ENCODE results near the gene BPIFA1. TPM values are rescaled to one million over a fixed set of nuclear protein-coding genes. Genes with fewer than 3 reads are reported as not detected.

The BPIFA1 gene
- total and polyA plus RNA-seq, 9 of the 15 experiments (the other 6 are each of a cell fraction or from before 2014, with no cell fraction given), result not detected

- ATAC-seq, result peak; percentile 37; the same call in 2 of the 3 replicates
- intact Hi-C loops (cut with micrococcal nuclease), result loop anchor here (10.0 kb wide), 1 partner anchor 57 kb away; the partner anchor contains the start of gene BPIFA1
- H3K9ac ChIP-seq (ENCODE audit: insufficient read depth in 1 of 2, low read depth in 2 of 2, low read length in 2 of 2), result no peak overlapping the region
Observed at GRCh38 chr20:33291416-33291815, 55.6 kb downstream of the BPIFA1 start.

More at GRCh38 chr20:33291416-33291815, 55.6 kb downstream of the BPIFA1 start:
- in situ Hi-C loops (cut with MboI), result loop anchor here (10.0 kb wide), 1 partner anchor 197 kb away; no protein-coding TSS in a partner anchor
- DNase-seq (ENCODE audit: extremely low read depth in 1 of 4, low spot score in 3 of 4) (no peak), FAIRE-seq (no peak)
- BruUV-seq (replicated peaks), result no TSS peak
- Histone ChIP-seq H3K36me3 (ENCODE audit: control insufficient read depth, insufficient read depth, low read length) (no peaks in the 10 kb centered on the region), H3K4me1 (replicated peaks in 1 of 2; ENCODE audit: control insufficient read depth in 2 of 2, insufficient read depth in 2 of 2, low read length in 2 of 2) (no peaks in the 10 kb centered on the region), H3K4me2 (ENCODE audit: insufficient read depth, low read length) (no peak overlapping the region), H3K9me3 (replicated peaks; ENCODE audit: control insufficient read depth, insufficient read depth, low read depth, low read length) (no peaks in the 10 kb centered on the region), H4K20me1 (replicated peaks; ENCODE audit: control insufficient read depth, insufficient read depth, low read length) (peaks cover 5% of the 10 kb centered on the region; the same call in 1 of the 2 replicates), H3K79me2 (ENCODE audit: control insufficient read depth, insufficient read depth, low read length) (no peaks in the 10 kb centered on the region), H3K4me3 (no peak overlapping the region), H3K27me3 (ENCODE audit: control insufficient read depth in 2 of 2, insufficient read depth in 2 of 2, low read length in 2 of 2) (peaks cover 16 to 48% of the 10 kb centered on the region in 2 experiments; a peak in 4 of 5 replicates), H2AFZ (ENCODE audit: low read depth, low read length) (no peak overlapping the region), H3K27ac (ENCODE audit: extremely low read depth, low read depth, low read length) (no peak overlapping the region), H3K9me1 (ENCODE audit: control insufficient read depth, insufficient read depth, low read length) (no peaks in the 10 kb centered on the region)
- ChIA-PET POLR2A (no interaction called here), CTCF (ENCODE audit: low intra/inter-chr PET ratio) (interaction anchor here (0.7 to 1.8 kb wide), 3 partner anchors 29 to 389 kb away, joined by 3 to 10 read pairs (median 4); no protein-coding TSS in a partner anchor)
- TF ChIP-seq, protein P1, sequence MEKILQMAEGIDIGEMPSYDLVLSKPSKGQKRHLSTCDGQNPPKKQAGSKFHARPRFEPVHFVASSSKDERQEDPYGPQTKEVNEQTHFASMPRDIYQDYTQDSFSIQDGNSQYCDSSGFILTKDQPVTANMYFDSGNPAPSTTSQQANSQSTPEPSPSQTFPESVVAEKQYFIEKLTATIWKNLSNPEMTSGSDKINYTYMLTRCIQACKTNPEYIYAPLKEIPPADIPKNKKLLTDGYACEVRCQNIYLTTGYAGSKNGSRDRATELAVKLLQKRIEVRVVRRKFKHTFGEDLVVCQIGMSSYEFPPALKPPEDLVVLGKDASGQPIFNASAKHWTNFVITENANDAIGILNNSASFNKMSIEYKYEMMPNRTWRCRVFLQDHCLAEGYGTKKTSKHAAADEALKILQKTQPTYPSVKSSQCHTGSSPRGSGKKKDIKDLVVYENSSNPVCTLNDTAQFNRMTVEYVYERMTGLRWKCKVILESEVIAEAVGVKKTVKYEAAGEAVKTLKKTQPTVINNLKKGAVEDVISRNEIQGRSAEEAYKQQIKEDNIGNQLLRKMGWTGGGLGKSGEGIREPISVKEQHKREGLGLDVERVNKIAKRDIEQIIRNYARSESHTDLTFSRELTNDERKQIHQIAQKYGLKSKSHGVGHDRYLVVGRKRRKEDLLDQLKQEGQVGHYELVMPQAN (IDR thresholded peaks at IDR 0.05; ENCODE audit: borderline replicate concordance), result no peak
- TF ChIP-seq SMARCE1 (IDR thresholded peaks at IDR 0.05) (no peak), YY1 (IDR thresholded peaks at IDR 0.05; ENCODE audit: borderline replicate concordance in 1 of 3, control insufficient read depth in 1 of 3, extremely low read depth in 1 of 3, insufficient read depth in 3 of 3, insufficient read length in 1 of 3, insufficient replicate concordance in 2 of 3, low read depth in 1 of 3, low read length in 2 of 3) (no peak), SMAD3 (CRISPR knock-in tag; conservative IDR thresholded peaks at IDR 0.05) (no peak), NCOA4 (IDR thresholded peaks at IDR 0.05; ENCODE audit: partially characterized antibody) (no peak)
- 16% methylated on average over 8 of the region's 8 CpGs for WGBS (ENCODE audit: insufficient coverage, low coverage, missing lambda C conversion rate)

All from K562 (cell line).